CD4-positive, alpha-beta memory T cell (primary cell): ENCODE results near the gene NDP. TPM values are rescaled to one million over a fixed set of nuclear protein-coding genes. Genes with fewer than 3 reads are reported as not detected.
A peak's percentile ranks its signal among the peaks of the same experiment; 100 is the strongest.

Source experiments
- CTCF ChIA-PET: fragments of 350-600 bp; sonication (Branson Sonifier 250); formaldehyde crosslinking; loops from one replicate; lab custom pipeline; 2021; ENCODE audit warnings: inconsistent platforms; ENCODE audit not compliant: partially characterized antibody; lab: Charles Lee
- POLR2A ChIA-PET: fragments of 350-600 bp; sonication (Branson Sonifier 250); formaldehyde crosslinking; loops from one replicate; lab custom pipeline; 2021; ENCODE audit not compliant: partially characterized antibody; lab: Charles Lee
- DNase-seq, 5 donors: peaks; one replicate each; pipeline versions ENCODE4 v3.0.0 to v3.0.0-alpha.2; 2020 to 2022; ENCODE audit warnings: mixed read lengths in 1 of 5
- H3K27ac ChIP-seq: one replicate; pipeline ENCODE4 v1.7.0; 2013; ENCODE audit warnings: low read depth, low read length
- H3K27me3 ChIP-seq: 2 replicates; pipeline ENCODE4 v1.7.0; 2013; ENCODE audit warnings: mild to moderate bottlenecking, low read length, moderate library complexity; ENCODE audit not compliant: insufficient read depth
- H3K36me3 ChIP-seq: 2 replicates; pipeline ENCODE4 v1.7.0; 2013; ENCODE audit warnings: mild to moderate bottlenecking, low read length, moderate library complexity; ENCODE audit not compliant: insufficient read depth
- H3K4me1 ChIP-seq: 2 replicates; pipeline ENCODE4 v1.7.0; 2013; ENCODE audit warnings: mild to moderate bottlenecking, low read length, moderate library complexity; ENCODE audit not compliant: insufficient read depth
- H3K4me3 ChIP-seq, 2 donors: one replicate each; pipeline ENCODE4 v1.7.0; 2013; ENCODE audit warnings: low read length in 2 of 2, mild to moderate bottlenecking in 1 of 2
- H3K9me3 ChIP-seq, 2 donors: one replicate each; pipeline ENCODE4 v1.7.0; 2013; ENCODE audit warnings: low read length in 2 of 2, control low read depth in 1 of 2; ENCODE audit not compliant: control insufficient read depth in 1 of 2
- H3K27ac Mint-ChIP-seq, 7 donors: one replicate each; pipeline ENCODE4 v1.8.0; 2020 to 2021; ENCODE audit warnings: mixed read lengths in 7 of 7, mild to moderate bottlenecking in 6 of 7, inconsistent platforms in 3 of 7, moderate library complexity in 3 of 7
- H3K27me3 Mint-ChIP-seq, 2 donors: one replicate each; pipeline ENCODE4 v1.8.0; 2020 to 2021; ENCODE audit warnings: mixed read lengths in 2 of 2
- H3K36me3 Mint-ChIP-seq, 2 donors: one replicate each; pipeline ENCODE4 v1.8.0; 2020 to 2021; ENCODE audit warnings: mixed read lengths in 2 of 2, inconsistent platforms in 1 of 2, mild to moderate bottlenecking in 1 of 2
- H3K4me1 Mint-ChIP-seq, 4 donors: one replicate each; pipeline ENCODE4 v1.8.0; 2020 to 2021; ENCODE audit warnings: mixed read lengths in 4 of 4, mild to moderate bottlenecking in 1 of 4
- H3K4me3 Mint-ChIP-seq, 8 donors: one replicate each; pipeline ENCODE4 v1.8.0; 2020 to 2021; ENCODE audit warnings: mixed read lengths in 8 of 8, mild to moderate bottlenecking in 7 of 8, moderate library complexity in 6 of 8, inconsistent platforms in 3 of 8
- H3K9me3 Mint-ChIP-seq, 8 donors: one replicate each; pipeline ENCODE4 v1.8.0; 2020 to 2021; ENCODE audit warnings: mixed read lengths in 8 of 8, mild to moderate bottlenecking in 5 of 8, inconsistent platforms in 3 of 8, moderate library complexity in 1 of 8
- intact Hi-C: fragments of 100-400 bp; cut with micrococcal nuclease; formaldehyde crosslinking; loops from one replicate; pipeline ENCODE4 v1.15.1; 2023
- polyA plus RNA-seq, 2 donors: library from polyadenylated mRNA; unstranded; fragments of 300-500 nt; fragmentation: Illumina TruSeq; gene quantifications; one replicate each; pipeline ENCODE4 v1.2.3, GENCODE V29; 2021
- total RNA-seq, 2 experiments: library from RNA; stranded (reverse); gene quantifications; one replicate each; pipeline ENCODE4 v1.2.3, GENCODE V29; 2021

The NDP gene
- total and polyA plus RNA-seq, 4 experiments from 2014 or later, result not detected

DNA sequence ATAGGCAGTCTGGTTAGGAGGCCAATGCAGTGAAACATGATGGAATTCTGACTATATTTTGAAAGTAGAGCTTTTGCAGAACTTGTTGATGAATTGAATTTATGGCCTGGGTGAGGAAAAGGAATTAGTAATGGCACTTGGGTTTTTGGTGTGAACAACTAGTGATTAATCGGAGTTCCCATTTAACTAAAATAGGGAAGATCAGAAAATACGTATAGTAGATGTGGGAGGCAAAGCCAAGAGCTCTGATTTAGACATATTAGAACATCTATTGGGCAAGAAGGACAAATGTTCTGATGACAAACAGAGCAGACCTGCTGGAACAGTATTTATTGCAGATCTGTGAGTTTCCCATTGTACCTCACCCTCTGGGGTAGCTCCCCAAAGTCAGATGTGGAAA is 12.3 kb upstream of the NDP start:
- no peaks in the 10 kb centered on the region for H3K9me3 ChIP-seq
- H3K27me3 Mint-ChIP-seq, result no peaks in the 10 kb centered on the region
- H3K4me1 Mint-ChIP-seq, result no peaks in the 10 kb centered on the region
- POLR2A ChIA-PET, result no interaction called here
- no peak overlapping the region for H3K4me3 Mint-ChIP-seq
- no peak overlapping the region for H3K27ac ChIP-seq
- intact Hi-C loops, result no loop called here
- H3K4me3 ChIP-seq, result no peak overlapping the region
- no peak overlapping the region for H3K27ac Mint-ChIP-seq
- H3K4me1 ChIP-seq, result no peaks in the 10 kb centered on the region
- DNase-seq, result no peak
- CTCF ChIA-PET, result no interaction called here
- H3K9me3 Mint-ChIP-seq, result no peaks in the 10 kb centered on the region
- H3K27me3 ChIP-seq, result no peaks in the 10 kb centered on the region
- H3K36me3 Mint-ChIP-seq, result no peaks in the 10 kb centered on the region
- no peaks in the 10 kb centered on the region for H3K36me3 ChIP-seq

DNA sequence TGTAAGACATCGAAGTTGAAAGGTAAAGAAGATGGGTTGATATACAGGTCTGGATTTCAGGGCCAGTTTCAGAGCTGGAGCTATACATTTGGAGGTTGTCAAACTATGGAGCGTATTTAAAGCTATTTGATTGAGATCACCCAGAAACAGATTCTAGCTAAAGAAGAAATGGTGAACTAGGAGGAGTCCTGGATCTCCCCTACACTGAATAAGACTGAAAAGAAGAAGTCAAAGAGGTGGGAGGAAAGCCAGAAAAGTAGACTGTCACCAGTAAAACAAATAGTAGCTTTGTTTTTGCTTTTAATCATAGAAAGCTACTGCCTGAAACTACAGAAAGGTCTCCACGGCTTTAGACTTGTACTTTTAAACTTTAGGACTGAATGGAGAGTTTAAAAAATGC is 5.0 kb upstream of the NDP start:
- ChIA-PET CTCF (interaction anchor here (1.7 kb wide), 1 partner anchor 20 kb away, joined by 4 read pairs; no protein-coding TSS in a partner anchor), POLR2A (no interaction called here)
- no peak overlapping the region for H3K4me3 Mint-ChIP-seq
- no peak for DNase-seq
- Histone ChIP-seq H3K9me3 (no peaks in the 10 kb centered on the region), H3K4me1 (peaks cover under 1% of the 10 kb centered on the region), H3K4me3 (no peak overlapping the region), H3K27me3 (no peaks in the 10 kb centered on the region), H3K36me3 (no peaks in the 10 kb centered on the region), H3K27ac (no peak overlapping the region)
- intact Hi-C loops, result no loop called here
- H3K36me3 Mint-ChIP-seq, result no peaks in the 10 kb centered on the region
- H3K27me3 Mint-ChIP-seq, result peaks cover 4 to 6% of the 10 kb centered on the region in 2 donors
- H3K27ac Mint-ChIP-seq, result no peak overlapping the region
- H3K9me3 Mint-ChIP-seq, result no peaks in the 10 kb centered on the region
- peaks cover 4 to 8% (median 7%) of the 10 kb centered on the region in 4 donors for H3K4me1 Mint-ChIP-seq

DNA sequence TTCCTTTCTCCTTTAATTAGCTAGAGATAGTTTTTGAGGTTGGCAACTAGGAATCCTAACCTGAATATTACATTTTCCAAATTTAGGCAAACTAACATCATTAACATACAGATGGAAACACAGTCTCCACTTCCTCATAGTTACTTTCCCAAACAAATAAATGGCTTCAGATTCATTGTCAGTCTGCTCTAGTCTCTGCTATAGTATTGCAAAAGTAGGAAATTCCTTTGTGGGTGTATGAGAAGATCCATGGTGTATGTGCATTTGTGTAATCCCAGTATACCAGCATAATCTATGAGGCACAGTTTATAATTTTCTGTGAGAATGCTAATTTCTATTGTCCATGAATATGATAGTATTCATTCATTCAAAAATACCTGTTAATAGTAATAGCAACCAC is 3.0 kb upstream of the NDP start:
- H3K27ac ChIP-seq, result no peak overlapping the region
- Mint-ChIP-seq H3K9me3 (no peaks in the 10 kb centered on the region), H3K4me3 (no peak overlapping the region), H3K27me3 (peaks cover 6% of the 10 kb centered on the region in 2 donors), H3K27ac (no peak overlapping the region), H3K4me1 (peaks cover 6 to 17% (median 11%) of the 10 kb centered on the region in 4 donors), H3K36me3 (no peaks in the 10 kb centered on the region)
- peaks cover 9% of the 10 kb centered on the region for H3K4me1 ChIP-seq
- intact Hi-C loops, result no loop called here
- POLR2A ChIA-PET, result no interaction called here
- no peaks in the 10 kb centered on the region for H3K27me3 ChIP-seq
- no peak overlapping the region for H3K4me3 ChIP-seq
- DNase-seq, result no peak
- CTCF ChIA-PET, result no interaction called here
- H3K36me3 ChIP-seq, result no peaks in the 10 kb centered on the region
- no peaks in the 10 kb centered on the region for H3K9me3 ChIP-seq

DNA sequence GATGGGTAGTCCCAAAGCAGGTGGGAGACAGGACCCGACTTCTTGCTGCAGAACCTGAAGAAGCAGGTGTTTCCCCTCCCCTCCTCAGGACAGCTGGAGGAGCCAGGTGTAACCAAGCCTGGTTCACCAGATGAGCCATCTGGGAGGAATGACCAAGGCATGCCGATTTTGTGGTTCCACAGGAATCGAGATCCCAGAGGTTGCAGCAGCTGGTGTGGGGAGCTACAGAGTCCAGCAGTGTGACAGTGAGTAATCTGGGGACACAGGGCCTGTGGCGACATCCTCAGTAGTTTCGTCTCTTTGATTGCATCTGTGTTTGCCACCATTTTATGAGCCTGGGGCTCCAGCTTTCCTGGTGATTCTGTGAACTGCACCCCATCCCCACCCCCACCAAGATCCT is 2.6 kb upstream of the NDP start:
- H3K9me3 Mint-ChIP-seq, result no peaks in the 10 kb centered on the region
- Histone ChIP-seq H3K27ac (no peak overlapping the region), H3K4me3 (no peak overlapping the region), H3K4me1 (peaks cover 9% of the 10 kb centered on the region), H3K27me3 (no peaks in the 10 kb centered on the region), H3K9me3 (no peaks in the 10 kb centered on the region), H3K36me3 (no peaks in the 10 kb centered on the region)
- no peaks in the 10 kb centered on the region for H3K36me3 Mint-ChIP-seq
- no peak overlapping the region for H3K27ac Mint-ChIP-seq
- no peak overlapping the region for H3K4me3 Mint-ChIP-seq
- ChIA-PET CTCF (no interaction called here), POLR2A (no interaction called here)
- intact Hi-C loops, result no loop called here
- H3K4me1 Mint-ChIP-seq, result peaks cover 6 to 17% (median 11%) of the 10 kb centered on the region in 4 donors
- DNase-seq, result no peak
- peaks cover 6% of the 10 kb centered on the region in 2 donors for H3K27me3 Mint-ChIP-seq

DNA sequence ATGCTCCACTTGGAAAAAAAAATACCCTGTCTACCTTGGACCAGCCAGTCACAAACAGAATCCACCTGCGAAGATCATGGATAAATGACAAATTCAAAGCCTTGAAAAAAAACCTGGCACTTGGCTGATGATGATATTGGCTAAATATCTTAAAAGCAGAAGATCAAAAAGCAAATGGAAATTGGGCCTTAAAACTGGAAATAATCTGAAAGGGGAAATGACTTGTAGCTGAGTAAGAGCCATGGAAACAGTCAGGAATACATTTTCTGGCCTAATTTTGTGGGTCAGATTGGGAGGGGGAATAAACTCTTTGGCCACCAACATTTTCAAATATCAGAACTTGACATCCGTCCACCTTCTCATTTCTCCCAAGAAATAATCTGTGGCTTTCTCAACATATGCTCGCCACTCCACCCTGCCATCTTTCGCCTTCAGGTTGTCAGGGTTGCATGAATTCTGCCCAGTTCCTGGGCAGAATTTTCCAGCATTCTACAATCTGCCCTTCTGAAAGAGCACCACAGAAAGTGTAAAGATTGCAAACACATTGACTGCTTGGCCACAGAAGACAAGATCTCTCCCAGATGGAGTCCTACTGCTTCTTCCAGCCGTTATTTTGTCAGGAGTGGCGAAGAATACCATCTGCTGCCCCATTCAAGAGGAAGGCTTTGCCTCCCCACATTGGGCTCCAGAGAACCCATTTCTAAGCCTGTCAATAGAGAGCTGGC is 1.7 kb upstream of the NDP start:
- Mint-ChIP-seq H3K4me1 (peaks cover 6 to 17% (median 11%) of the 10 kb centered on the region in 4 donors), H3K27me3 (peaks cover 6% of the 10 kb centered on the region in 2 donors), H3K36me3 (no peaks in the 10 kb centered on the region), H3K4me3 (no peak overlapping the region), H3K27ac (no peak overlapping the region), H3K9me3 (no peaks in the 10 kb centered on the region)
- Histone ChIP-seq H3K27me3 (no peaks in the 10 kb centered on the region), H3K27ac (no peak overlapping the region), H3K4me3 (no peak overlapping the region), H3K4me1 (peaks cover 9% of the 10 kb centered on the region), H3K36me3 (no peaks in the 10 kb centered on the region), H3K9me3 (no peaks in the 10 kb centered on the region)
- POLR2A ChIA-PET, result no interaction called here
- intact Hi-C loops, result no loop called here
- CTCF ChIA-PET, result no interaction called here
- DNase-seq, result no peak

DNA sequence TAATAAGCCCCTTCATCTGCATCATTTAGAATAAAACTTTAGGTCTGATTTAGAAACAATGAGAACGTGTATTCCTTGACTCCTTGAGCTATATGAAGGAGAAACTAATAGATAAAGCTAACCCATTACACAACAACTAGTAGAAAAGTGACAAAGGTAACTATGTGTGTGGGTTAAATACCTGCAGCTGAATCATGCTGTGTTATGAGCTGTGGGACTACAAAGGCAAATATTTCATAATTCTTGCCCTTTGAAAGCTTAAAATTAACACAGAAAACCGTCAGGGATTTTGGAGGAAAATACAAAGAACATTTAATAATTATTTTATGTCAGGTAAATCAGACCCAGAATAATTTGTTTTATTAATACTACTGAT is 898 bp upstream of the NDP start:
- peaks cover 9% of the 10 kb centered on the region for H3K4me1 ChIP-seq
- no peaks in the 10 kb centered on the region for H3K36me3 ChIP-seq
- CTCF ChIA-PET, result no interaction called here
- H3K27me3 ChIP-seq, result no peaks in the 10 kb centered on the region
- Mint-ChIP-seq H3K27ac (no peak overlapping the region), H3K36me3 (no peaks in the 10 kb centered on the region), H3K4me1 (peaks cover 6 to 17% (median 11%) of the 10 kb centered on the region in 4 donors), H3K27me3 (peaks cover 6% of the 10 kb centered on the region in 2 donors), H3K4me3 (peak overlapping the region in 7 of 8 donors; percentile 26 to 87 (median 78)), H3K9me3 (no peaks in the 10 kb centered on the region)
- H3K9me3 ChIP-seq, result no peaks in the 10 kb centered on the region
- no peak overlapping the region for H3K4me3 ChIP-seq
- no peak overlapping the region for H3K27ac ChIP-seq
- intact Hi-C loops, result no loop called here
- no peak for DNase-seq
- POLR2A ChIA-PET, result no interaction called here

DNA sequence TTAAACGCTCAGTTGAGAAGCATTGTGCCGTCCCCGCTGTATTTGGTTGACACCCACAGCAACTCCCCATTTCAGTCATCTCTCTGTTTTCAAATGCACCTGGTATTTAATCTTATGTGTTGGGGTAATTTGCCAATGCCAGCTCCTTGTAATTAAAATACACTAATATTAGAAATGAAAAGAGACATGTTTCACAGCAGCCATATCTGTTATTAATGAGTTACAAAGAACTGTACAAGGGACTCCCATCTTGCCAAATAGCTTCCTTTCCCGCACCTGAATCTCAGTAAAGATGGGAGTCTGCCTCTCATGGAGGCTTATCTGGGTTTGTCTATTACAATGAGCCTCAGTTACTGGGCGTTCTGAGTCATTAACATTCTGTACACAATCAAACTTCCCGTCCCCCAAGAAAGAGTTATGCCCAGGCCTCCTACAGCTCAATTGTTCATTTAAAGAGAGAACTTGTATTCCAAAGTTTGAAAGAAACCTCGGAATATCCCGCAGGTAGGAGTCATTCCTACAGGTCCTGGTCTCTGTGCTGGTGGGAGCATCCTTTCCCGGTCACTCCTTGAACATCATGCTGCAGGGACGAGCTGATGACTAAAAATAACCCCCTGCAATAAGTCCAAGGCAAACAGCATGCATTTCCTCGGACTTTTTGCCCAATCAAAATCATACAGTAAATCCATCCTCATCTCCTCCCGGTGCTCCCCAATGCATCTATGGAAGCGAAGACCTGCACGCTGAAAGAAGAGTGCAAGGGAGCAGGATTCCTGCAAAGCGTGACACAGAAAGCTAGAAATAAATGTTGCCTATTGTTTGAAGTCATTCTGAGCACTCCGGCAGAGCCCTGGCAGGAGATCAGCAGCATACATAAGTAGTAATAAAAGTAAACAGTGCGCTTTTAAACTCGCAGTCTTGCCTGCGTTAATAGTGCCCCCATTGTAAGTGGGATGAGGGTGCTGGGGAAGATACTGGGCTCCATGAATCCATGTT is 926 bp downstream of the NDP start:
- no peak for DNase-seq
- POLR2A ChIA-PET, result interaction anchor here (1.1 kb wide), 1 partner anchor 9 kb away, joined by 3 read pairs; no protein-coding TSS in a partner anchor
- Histone ChIP-seq H3K4me1 (peaks cover 9% of the 10 kb centered on the region), H3K36me3 (no peaks in the 10 kb centered on the region), H3K27ac (no peak overlapping the region), H3K4me3 (no peak overlapping the region), H3K27me3 (no peaks in the 10 kb centered on the region), H3K9me3 (no peaks in the 10 kb centered on the region)
- Mint-ChIP-seq H3K4me1 (peaks cover 6 to 17% (median 11%) of the 10 kb centered on the region in 4 donors), H3K36me3 (no peaks in the 10 kb centered on the region), H3K9me3 (no peaks in the 10 kb centered on the region), H3K4me3 (peak overlapping the region; percentile 36 to 87 (median 72)), H3K27ac (no peak overlapping the region), H3K27me3 (peaks cover 6% of the 10 kb centered on the region in 2 donors)
- intact Hi-C loops, result no loop called here
- CTCF ChIA-PET, result no interaction called here
